Naive thymus-derived CD4-positive, alpha-beta T cell (primary cell): ENCODE results near the gene SYP. TPM values are rescaled to one million over a fixed set of nuclear protein-coding genes. Genes with fewer than 3 reads are reported as not detected.
A peak's percentile ranks its signal among the peaks of the same experiment; 100 is the strongest.

Experiments
- ATAC-seq: fragments of 150-1000 bp; cut with Tn5 transposase; 2 replicates; pipeline ENCODE4 v1.10.0; 2021; ENCODE audit warnings: mild to moderate bottlenecking, moderate library complexity
- CTCF ChIA-PET: fragments of 350-600 bp; sonication (Branson Sonifier 250); formaldehyde crosslinking; loops from one replicate; lab custom pipeline; 2021; ENCODE audit warnings: antibody characterized with exemption; lab: Charles Lee
- POLR2A ChIA-PET: fragments of 350-600 bp; sonication (Branson Sonifier 250); formaldehyde crosslinking; loops from one replicate; lab custom pipeline; 2021; ENCODE audit warnings: antibody characterized with exemption, inconsistent platforms; lab: Charles Lee
- DNase-seq, 9 donors: peaks; one replicate each; pipeline versions ENCODE4 v3.0.0 to v3.0.0-alpha.2; 2020 to 2022; ENCODE audit warnings: mixed read lengths in 1 of 9
- H3K27ac ChIP-seq: one replicate; pipeline ENCODE4 v1.7.0; 2013; ENCODE audit warnings: mild to moderate bottlenecking, low read depth, low read length, moderate library complexity
- H3K27me3 ChIP-seq, 2 donors: one replicate each; pipeline ENCODE4 v1.7.0; 2013; ENCODE audit warnings: low read length in 2 of 2, mild to moderate bottlenecking in 2 of 2, moderate library complexity in 2 of 2; ENCODE audit not compliant: control insufficient read depth in 2 of 2, insufficient read depth in 2 of 2
- H3K36me3 ChIP-seq, 3 experiments: 1 replicate in 2 of 3; 2 replicates in 1 of 3; pipeline ENCODE4 v1.7.0; 2013; ENCODE audit warnings: low read length in 3 of 3, mild to moderate bottlenecking in 3 of 3, moderate library complexity in 1 of 3; ENCODE audit not compliant: insufficient read depth in 3 of 3, control insufficient read depth in 2 of 3
- H3K4me1 ChIP-seq, 2 donors: one replicate each; pipeline ENCODE4 v1.7.0; 2013; ENCODE audit warnings: low read length in 2 of 2, mild to moderate bottlenecking in 2 of 2, moderate library complexity in 1 of 2; ENCODE audit not compliant: control insufficient read depth in 2 of 2, insufficient read depth in 2 of 2
- H3K4me3 ChIP-seq: 2 replicates; pipeline ENCODE4 v1.7.0; 2013; ENCODE audit warnings: mild to moderate bottlenecking, low read length
- H3K9me3 ChIP-seq, 3 experiments: 1 replicate in 2 of 3; 2 replicates in 1 of 3; pipeline ENCODE4 v1.7.0; 2013; ENCODE audit warnings: low read length in 3 of 3; ENCODE audit not compliant: control insufficient read depth in 2 of 3
- H3K27ac Mint-ChIP-seq, 9 donors: one replicate each; pipeline ENCODE4 v1.8.0; 2020 to 2022; ENCODE audit warnings: mixed read lengths in 9 of 9, mild to moderate bottlenecking in 8 of 9, moderate library complexity in 5 of 9, inconsistent platforms in 2 of 9
- H3K27me3 Mint-ChIP-seq, 5 donors: one replicate each; pipeline ENCODE4 v1.8.0; 2021 to 2022; ENCODE audit warnings: mixed read lengths in 5 of 5, mild to moderate bottlenecking in 1 of 5
- H3K36me3 Mint-ChIP-seq, 5 donors: one replicate each; pipeline ENCODE4 v1.8.0; 2020 to 2022; ENCODE audit warnings: mixed read lengths in 5 of 5, mild to moderate bottlenecking in 3 of 5, inconsistent platforms in 1 of 5
- H3K4me1 Mint-ChIP-seq, 7 donors: one replicate each; pipeline ENCODE4 v1.8.0; 2020 to 2022; ENCODE audit warnings: mixed read lengths in 7 of 7, mild to moderate bottlenecking in 3 of 7, inconsistent platforms in 1 of 7
- H3K4me3 Mint-ChIP-seq, 10 donors: one replicate each; pipeline ENCODE4 v1.8.0; 2020 to 2022; ENCODE audit warnings: mild to moderate bottlenecking in 10 of 10, mixed read lengths in 10 of 10, moderate library complexity in 6 of 10, inconsistent platforms in 2 of 10
- H3K9me3 Mint-ChIP-seq, 11 donors: one replicate each; pipeline ENCODE4 v1.8.0; 2020 to 2022; ENCODE audit warnings: mixed read lengths in 11 of 11, mild to moderate bottlenecking in 4 of 11, inconsistent platforms in 1 of 11, moderate library complexity in 1 of 11
- intact Hi-C, 2 donors: fragments of 100-400 bp; cut with micrococcal nuclease; formaldehyde crosslinking; loops; one replicate each; pipeline ENCODE4 v1.15.1; 2023
- polyA plus RNA-seq, 2 donors: library from polyadenylated mRNA; unstranded; fragments of 300-500 nt; fragmentation: Illumina TruSeq; gene quantifications; one replicate each; pipeline ENCODE4 v1.2.3, GENCODE V29; 2021
- total RNA-seq, 6 experiments: library from RNA in 5 of 6; stranded (reverse) in 5 of 6; gene quantifications; 1 replicate in 5 of 6; 2 replicates in 1 of 6; pipeline ENCODE4 v1.2.3 and lab custom pipeline; 2021 to 2026

The SYP gene
- total and polyA plus RNA-seq, 7 experiments from 2014 or later, result 0.26 to 2.2 (median 0.53) TPM

DNA sequence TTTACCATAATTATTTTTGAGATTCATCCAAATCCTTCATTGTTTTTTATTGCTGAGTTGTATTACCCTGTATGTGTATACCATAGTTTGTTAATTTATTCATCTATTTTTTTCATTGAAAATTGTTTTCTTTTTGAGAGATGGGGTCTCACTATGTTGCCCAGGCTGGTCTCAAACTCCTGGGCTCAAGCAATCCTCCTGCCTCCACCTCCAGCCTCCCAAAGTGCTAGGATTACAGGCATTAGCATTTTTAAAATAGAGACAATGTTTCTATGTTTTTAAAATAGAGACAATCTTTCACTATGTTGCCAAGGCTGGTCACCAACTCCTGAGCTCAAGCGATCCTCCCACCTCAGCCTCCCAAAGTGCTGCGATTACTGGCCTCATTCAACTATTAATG, 39.1 kb downstream of the SYP start:
- H3K4me1 Mint-ChIP-seq, result peaks cover 7 to 17% (median 9%) of the 10 kb centered on the region in 7 donors
- H3K9me3 ChIP-seq, result no peaks in the 10 kb centered on the region
- ATAC-seq (no peak), DNase-seq (no peak)
- no peak overlapping the region for H3K4me3 Mint-ChIP-seq
- peaks cover 0 to 2% (median 0%) of the 10 kb centered on the region in 11 donors for H3K9me3 Mint-ChIP-seq
- ChIA-PET CTCF (interaction anchor here (0.6 kb wide), 1 partner anchor 40 kb away, joined by 4 read pairs; no protein-coding TSS in a partner anchor), POLR2A (no interaction called here)
- no peaks in the 10 kb centered on the region for H3K36me3 ChIP-seq
- no peak overlapping the region for H3K27ac ChIP-seq
- no peak overlapping the region for H3K27ac Mint-ChIP-seq
- intact Hi-C loops, result loop anchor here (5.0 to 10.0 kb wide), 3 partner anchors 86 to 716 kb away; partner anchors contain the start of genes PQBP1 (in 2 of the 2), TIMM17B (in 2 of the 2), PRAF2 (in 1 of the 2) and USP27X (in 1 of the 2)
- H3K27me3 Mint-ChIP-seq, result peaks cover 0 to 2% (median 0%) of the 10 kb centered on the region in 5 donors
- no peak overlapping the region for H3K4me3 ChIP-seq
- no peaks in the 10 kb centered on the region for H3K27me3 ChIP-seq
- H3K4me1 ChIP-seq, result peaks cover 3 to 6% of the 10 kb centered on the region in 2 donors
- H3K36me3 Mint-ChIP-seq, result peaks cover 0 to 3% (median 0%) of the 10 kb centered on the region in 5 donors

GRCh38 chrX:49157194-49157593, 42.8 kb downstream of the SYP start:
- Histone ChIP-seq H3K27ac (no peak overlapping the region), H3K4me1 (peaks cover 0 to 6% of the 10 kb centered on the region in 2 donors), H3K4me3 (no peak overlapping the region), H3K36me3 (no peaks in the 10 kb centered on the region), H3K9me3 (no peaks in the 10 kb centered on the region), H3K27me3 (no peaks in the 10 kb centered on the region)
- Mint-ChIP-seq H3K27ac (peak overlapping the region in 2 of 9 donors; percentile 32 to 55), H3K4me3 (peak overlapping the region in 4 of 10 donors; percentile 25 to 36 (median 33)), H3K4me1 (peaks cover 7 to 21% (median 13%) of the 10 kb centered on the region in 7 donors), H3K36me3 (no peaks in the 10 kb centered on the region), H3K27me3 (peaks cover 0 to 2% (median 0%) of the 10 kb centered on the region in 5 donors), H3K9me3 (peaks cover 0 to 2% (median 0%) of the 10 kb centered on the region in 11 donors)
- ATAC-seq (no peak), DNase-seq (no peak)
- ChIA-PET POLR2A (interaction anchor here (1.1 kb wide), 1 partner anchor 10 kb away, joined by 4 read pairs; no protein-coding TSS in a partner anchor), CTCF (no interaction called here)
- intact Hi-C loops, result loop anchor here in 1 of 2 donors (5.0 kb wide), 1 partner anchor 35 kb away; no protein-coding TSS in a partner anchor

DNA sequence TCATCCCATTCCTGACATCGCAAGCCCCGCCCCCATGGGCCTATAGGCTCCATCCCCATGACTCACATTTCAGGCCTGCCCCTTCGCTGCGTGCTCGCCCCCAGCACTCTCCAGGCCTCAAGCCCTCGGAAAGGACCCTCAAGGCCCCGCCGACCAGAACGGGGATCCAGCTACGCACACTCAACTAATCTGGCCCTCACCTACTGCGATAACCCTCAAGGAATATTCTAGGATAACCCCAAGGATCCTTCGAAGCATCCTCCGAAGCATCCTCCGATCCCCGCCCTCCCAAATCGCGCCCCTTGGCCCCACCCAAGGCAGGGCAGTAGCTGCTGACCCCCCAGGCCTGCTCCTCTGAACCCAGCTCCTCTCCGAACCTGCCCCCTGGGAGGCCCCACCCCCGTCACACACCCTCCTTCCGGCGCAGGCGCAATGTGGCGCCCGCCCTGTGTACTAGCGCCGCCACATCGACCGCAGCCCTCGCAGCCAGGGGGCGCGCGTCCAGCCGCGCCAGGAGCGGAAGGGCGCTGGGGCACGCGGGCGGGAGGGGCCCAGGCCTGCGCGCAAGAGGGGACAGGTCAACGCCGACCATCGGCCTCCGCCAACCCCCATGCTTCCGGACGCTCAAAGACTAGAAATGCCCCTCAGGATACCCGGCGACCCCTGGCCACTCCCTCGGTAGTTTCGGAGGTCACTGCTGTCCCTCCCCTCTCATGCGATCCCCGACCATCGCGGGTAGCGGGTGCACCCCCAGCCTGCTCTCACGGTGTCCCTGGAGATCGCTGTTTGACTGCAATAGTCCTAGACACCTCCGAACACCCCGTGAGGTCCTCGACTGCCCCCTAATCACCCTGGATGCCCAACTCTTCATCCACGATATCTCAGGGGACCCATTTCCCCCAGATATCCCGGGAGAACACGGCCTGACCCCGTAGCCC, 43.8 kb downstream of the SYP start:
- peak; percentile 75 to 87 (median 85) for DNase-seq
- no peaks in the 10 kb centered on the region for H3K36me3 ChIP-seq

GRCh38 chrX:49155243-49155899, 44.6 kb downstream of the SYP start:
- Histone ChIP-seq H3K4me3 (peak overlapping the region; percentile 74), H3K9me3 (no peaks in the 10 kb centered on the region), H3K4me1 (peaks cover 0 to 6% of the 10 kb centered on the region in 2 donors), H3K27me3 (no peaks in the 10 kb centered on the region), H3K36me3 (no peaks in the 10 kb centered on the region), H3K27ac (peak overlapping the region; percentile 91)
- Mint-ChIP-seq H3K27me3 (peaks cover 0 to 2% (median 0%) of the 10 kb centered on the region in 5 donors), H3K9me3 (peaks cover 0 to 2% (median 0%) of the 10 kb centered on the region in 11 donors), H3K27ac (peak overlapping the region; percentile 89 to 99 (median 96)), H3K36me3 (no peaks in the 10 kb centered on the region), H3K4me1 (peaks cover 7 to 21% (median 13%) of the 10 kb centered on the region in 7 donors), H3K4me3 (peak overlapping the region; percentile 93 to 99 (median 97))
- CTCF ChIA-PET, result interaction anchor here (0.6 to 1.2 kb wide), 8 partner anchors 9 to 1208 kb away, joined by 3 to 6 read pairs (median 3); no protein-coding TSS in a partner anchor
- POLR2A ChIA-PET, result interaction anchor here (0.6 to 2.6 kb wide), 16 partner anchors 10 to 218 kb away, joined by 3 to 23 read pairs (median 3); partner anchors contain the start of genes GPKOW, OTUD5 and WDR45
- peak; percentile 1 for ATAC-seq
- peak in 6 of 9 donors; percentile 12 to 41 (median 25) for DNase-seq
- intact Hi-C loops, result loop anchor here in 1 of 2 donors (1.0 to 5.0 kb wide), 3 partner anchors 11 to 153 kb away; partner anchors contain the start of gene GRIPAP1

More for the DNA sequence above, 43.8 kb downstream of the SYP start:
- POLR2A ChIA-PET, result interaction anchor here (0.6 to 2.6 kb wide), 13 partner anchors 11 to 198 kb away, joined by 3 to 23 read pairs (median 3); partner anchors contain the start of genes GPKOW, OTUD5 and WDR45
- peaks cover 0 to 6% of the 10 kb centered on the region in 2 donors for H3K4me1 ChIP-seq
- CTCF ChIA-PET, result interaction anchor here (0.6 to 1.2 kb wide), 6 partner anchors 9 to 1209 kb away, joined by 3 to 6 read pairs (median 3); no protein-coding TSS in a partner anchor
- peak overlapping the region; percentile 91 for H3K27ac ChIP-seq
- Mint-ChIP-seq H3K27ac (peak overlapping the region; percentile 89 to 99 (median 96)), H3K36me3 (no peaks in the 10 kb centered on the region), H3K27me3 (peaks cover 0 to 2% (median 0%) of the 10 kb centered on the region in 5 donors), H3K9me3 (peaks cover 0 to 2% (median 0%) of the 10 kb centered on the region in 11 donors), H3K4me3 (peak overlapping the region; percentile 93 to 99 (median 97)), H3K4me1 (peaks cover 7 to 21% (median 13%) of the 10 kb centered on the region in 7 donors)
- H3K9me3 ChIP-seq, result no peaks in the 10 kb centered on the region
- H3K27me3 ChIP-seq, result no peaks in the 10 kb centered on the region
- H3K4me3 ChIP-seq, result peak overlapping the region; percentile 74
- intact Hi-C loops, result loop anchor here (1.0 to 5.0 kb wide), 6 partner anchors 10 to 154 kb away; partner anchors contain the start of genes GPKOW (in 2 of the 2), GRIPAP1 (in 1 of the 2) and PRICKLE3 (in 1 of the 2)
- peak; percentile 97 for ATAC-seq

GRCh38 chrX:49153467-49153866, 46.5 kb downstream of the SYP start:
- H3K4me1 Mint-ChIP-seq, result peaks cover 7 to 21% (median 13%) of the 10 kb centered on the region in 7 donors
- H3K27ac ChIP-seq, result no peak overlapping the region
- H3K4me3 ChIP-seq, result no peak overlapping the region
- no peak for DNase-seq
- H3K4me3 Mint-ChIP-seq, result no peak overlapping the region
- no peaks in the 10 kb centered on the region for H3K27me3 Mint-ChIP-seq
- H3K27ac Mint-ChIP-seq, result no peak overlapping the region
- CTCF ChIA-PET, result no interaction called here
- intact Hi-C loops, result no loop called here
- peaks cover 0 to 6% of the 10 kb centered on the region in 2 donors for H3K4me1 ChIP-seq
- ATAC-seq, result no peak
- no peaks in the 10 kb centered on the region for H3K27me3 ChIP-seq
- H3K36me3 Mint-ChIP-seq, result no peaks in the 10 kb centered on the region
- H3K36me3 ChIP-seq, result no peaks in the 10 kb centered on the region
- no peaks in the 10 kb centered on the region for H3K9me3 ChIP-seq
- POLR2A ChIA-PET, result interaction anchor here (0.6 kb wide), 1 partner anchor 114 kb away, joined by 3 read pairs; no protein-coding TSS in a partner anchor
- H3K9me3 Mint-ChIP-seq, result peaks cover 0 to 2% (median 0%) of the 10 kb centered on the region in 11 donors
